Amniotic epithelial cell (primary cell): ENCODE data around the gene USP34.
"Not testable (repeated sequence)": the region's sequence is repeated elsewhere in the genome, so short reads cannot be mapped to it uniquely, and the experiment has no call there.

Source experiments
- DNase-seq: peaks from one replicate; pipeline ENCODE4 v3.0.0-alpha.2; 2010; ENCODE audit warnings: low read depth

USP34 gene

DNA sequence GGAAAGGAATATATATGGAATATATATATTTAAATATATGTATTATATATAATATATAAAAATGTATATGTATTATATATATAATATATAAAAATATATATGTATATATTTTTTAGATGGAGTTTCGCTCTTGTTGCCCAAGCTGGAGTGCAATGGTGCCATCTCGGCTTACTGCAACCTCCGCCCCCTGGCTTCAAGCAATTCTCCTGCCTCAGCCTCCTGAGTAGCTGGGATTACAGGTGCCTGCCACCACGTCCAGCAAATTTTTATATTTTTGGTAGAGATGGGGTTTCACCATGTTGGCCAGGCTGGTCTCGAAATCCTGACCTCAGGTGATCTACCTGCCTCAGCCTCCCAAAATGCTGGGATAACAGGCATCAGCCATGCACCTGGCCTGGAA, 322.8 kb downstream of the USP34 start:
- not testable (repeated sequence) for DNase-seq

DNA sequence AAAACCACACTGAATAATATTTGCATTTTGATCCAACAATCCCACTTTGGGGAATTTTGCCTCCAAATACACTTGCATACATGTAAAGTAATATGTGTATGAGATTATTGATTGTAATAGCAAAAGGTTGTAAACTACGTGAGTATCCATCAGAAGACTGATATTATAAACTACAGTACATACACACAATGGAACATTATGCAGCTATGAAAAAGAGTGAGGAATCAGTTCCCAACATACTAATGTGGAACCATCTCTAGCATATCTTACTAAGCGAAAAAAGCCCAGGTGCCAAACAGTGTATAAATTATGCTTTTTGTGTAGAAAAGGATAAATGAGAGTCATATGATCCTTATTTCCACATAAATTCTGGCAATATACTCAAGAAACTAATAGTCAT, 324.9 kb downstream of the USP34 start:
- no peak for DNase-seq

DNA sequence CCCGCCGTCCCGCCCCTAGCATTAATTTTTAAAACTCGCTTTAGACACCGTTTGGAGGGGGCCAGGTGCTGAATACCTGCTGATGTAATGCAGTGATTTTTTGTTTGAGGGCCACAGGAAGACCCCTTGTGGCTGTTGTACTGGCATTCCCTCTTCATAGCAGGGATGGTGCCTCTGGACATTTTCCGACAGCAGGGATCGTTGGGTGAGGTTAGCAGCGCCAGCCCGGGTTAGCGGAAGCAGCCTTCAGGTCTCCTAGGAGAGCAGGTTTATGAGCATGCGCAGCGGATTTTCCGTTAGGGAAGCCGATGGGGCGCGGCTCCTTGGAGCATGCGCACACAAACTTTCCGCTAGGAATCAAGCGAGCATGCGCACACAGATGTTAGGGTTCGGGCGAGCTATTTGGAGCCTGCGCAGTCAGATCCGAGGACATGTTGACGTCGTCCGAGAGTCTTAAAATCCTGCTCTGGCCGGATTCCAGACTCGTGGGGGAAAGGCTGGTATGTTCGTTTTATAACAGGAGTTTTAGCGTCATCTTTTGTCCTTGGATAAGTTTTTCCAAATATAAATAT, 326.1 kb downstream of the USP34 start:
- peak; percentile 95 for DNase-seq

DNA sequence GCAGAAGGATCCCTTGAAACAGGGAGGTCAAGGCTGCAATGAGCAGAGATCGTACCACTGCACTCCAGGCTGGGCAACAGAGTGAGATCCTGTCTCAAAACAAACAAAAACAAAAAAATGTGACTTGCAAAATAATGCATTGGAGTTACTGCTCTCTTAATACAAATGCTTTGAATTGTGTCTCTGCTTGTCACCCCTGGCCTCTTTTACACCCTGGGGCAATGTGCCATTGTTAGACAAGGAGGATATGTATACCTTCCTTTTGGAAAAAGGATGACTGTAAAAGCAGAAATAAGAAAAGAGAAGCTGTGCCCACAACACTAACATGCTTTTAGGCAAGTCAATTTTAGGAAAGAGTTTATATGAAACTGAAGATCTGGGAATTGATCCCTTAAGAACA, 329.7 kb downstream of the USP34 start:
- DNase-seq = no peak

DNA sequence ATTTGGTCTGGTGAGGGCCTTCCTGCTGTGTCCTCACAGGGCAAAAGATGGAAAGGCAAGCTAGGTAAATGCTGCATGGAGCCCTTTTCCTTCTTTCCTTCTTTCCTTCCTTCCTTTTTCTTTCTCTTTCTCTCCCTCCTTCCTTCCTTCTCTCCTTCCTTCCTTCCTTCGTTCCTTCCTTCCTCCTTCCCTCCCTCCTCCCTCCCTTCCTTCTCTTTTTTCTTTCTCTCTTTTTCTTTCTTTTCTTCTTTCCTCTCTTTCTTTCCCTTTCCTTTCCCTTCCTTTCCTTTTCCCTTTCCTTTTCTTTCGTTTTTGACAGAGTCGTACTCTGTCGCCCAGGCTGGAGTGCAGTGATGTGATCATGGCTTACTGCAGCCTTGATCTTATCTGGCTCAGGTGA, 332.0 kb downstream of the USP34 start:
- DNase-seq = no peak
